ENCODE data around the gene GRIK2.

GRCh38 chr6:101450901-101451300 lies 57.4 kb downstream of the GRIK2 start:
- TF ChIP-seq JUN (IDR thresholded peaks at IDR 0.05; ENCODE audit: borderline replicate concordance, insufficient read depth, insufficient read length, low read depth) (no peak), EZH2 (IDR thresholded peaks at IDR 0.05; ENCODE audit: borderline replicate concordance, low read depth, low read length, severe bottlenecking) (no peak), MAX (IDR thresholded peaks at IDR 0.05; ENCODE audit: insufficient read depth, insufficient read length) (no peak), CTCF (IDR thresholded peaks at IDR 0.05; ENCODE audit: extremely low read depth in 1 of 2, insufficient read depth in 1 of 2, low read depth in 1 of 2, low read length in 2 of 2) (no peak)

All from endothelial cell of umbilical vein (primary cell).